ENCODE results near the gene TASP1. TPM values are rescaled to one million over a fixed set of nuclear protein-coding genes. Genes with fewer than 3 reads are reported as not detected.

TASP1 gene
- total and polyA plus RNA-seq, 10 of the 15 experiments (the other 5 are each of a cell fraction or from before 2014, with no cell fraction given): 7.4 to 17.8 (median 10.5) TPM

- TF ChIP-seq CEBPB (IDR thresholded peaks at IDR 0.05; ENCODE audit: borderline replicate concordance in 1 of 2, low read depth in 2 of 2, low read length in 2 of 2) (no peak), ZNF274 (IDR thresholded peaks at IDR 0.05; ENCODE audit: insufficient read depth, insufficient read length) (no peak), NKRF (conservative IDR thresholded peaks at IDR 0.05) (no peak), ZNF384 (IDR thresholded peaks at IDR 0.05; ENCODE audit: borderline replicate concordance, low read depth, low read length) (no peak), RCOR1 (conservative IDR thresholded peaks at IDR 0.05; ENCODE audit: low read depth, low read length) (no peak), BHLHE40 (IDR thresholded peaks at IDR 0.05; ENCODE audit: borderline replicate concordance in 1 of 2, low read depth in 2 of 2, low read length in 1 of 2) (no peak)
These were observed 188.8 kb downstream of the TASP1 start (continued) for GRCh38 chr20:13449868-13450434.

- no peaks in the 10 kb centered on the region for H3K9me3 ChIP-seq (replicated peaks; ENCODE audit: control insufficient read depth, insufficient read depth, low read length)
- H2AFZ ChIP-seq (ENCODE audit: control insufficient read depth, low read depth, low read length): no peak overlapping the region
- H3K27ac ChIP-seq (ENCODE audit: control insufficient read depth, insufficient read depth): no peak overlapping the region
- no peak overlapping the region for H3K9ac ChIP-seq (ENCODE audit: control insufficient read depth, insufficient read depth, low read length)
- H3K4me2 ChIP-seq (ENCODE audit: control insufficient read depth, insufficient read depth): no peak overlapping the region
- in situ Hi-C loops (cut with MboI): no loop called here
- ChIA-PET RAD21 (ENCODE audit: unreplicated experiment) (no interaction called here), CTCF (no interaction called here), SMC1A (ENCODE audit: uncharacterized antibody, unreplicated experiment) (interaction anchor here (1.1 kb wide), 1 partner anchor 14 kb away, joined by 3 read pairs; no protein-coding TSS in a partner anchor), POLR2A (interaction anchor here (0.5 kb wide), 1 partner anchor 340 kb away, joined by 4 read pairs; no protein-coding TSS in a partner anchor)
- H3K36me3 ChIP-seq (ENCODE audit: control insufficient read depth in 2 of 2, insufficient read depth in 2 of 2, low read length in 1 of 2): no peaks in the 10 kb centered on the region
- H3K4me3 ChIP-seq: no peak overlapping the region
- H3K27me3 ChIP-seq (replicated peaks in 1 of 2; ENCODE audit: control insufficient read depth in 2 of 2, insufficient read depth in 2 of 2, low read length in 1 of 2): no peaks in the 10 kb centered on the region
- H3K79me2 ChIP-seq (ENCODE audit: control insufficient read depth, insufficient read depth, low read length): no peaks in the 10 kb centered on the region
- FAIRE-seq (no peak), DNase-seq (ENCODE audit: low read depth, low spot score) (no peak), ATAC-seq (no peak)
- BruUV-seq (replicated peaks): no TSS peak
- H4K20me1 ChIP-seq (ENCODE audit: control insufficient read depth, insufficient read depth): no peaks in the 10 kb centered on the region
- intact Hi-C loops (cut with micrococcal nuclease; ENCODE audit: unreplicated experiment): loop anchor here (10.0 kb wide), 1 partner anchor 333 kb away; no protein-coding TSS in a partner anchor
- H3K4me1 ChIP-seq (ENCODE audit: control insufficient read depth, insufficient read depth, low read length): no peaks in the 10 kb centered on the region
- no peak for TF ChIP-seq PRDM15 (CRISPR knock-in tag; IDR thresholded peaks at IDR 0.05)
- TF ChIP-seq CHD2 (IDR thresholded peaks at IDR 0.05; ENCODE audit: borderline replicate concordance, low read depth, low read length): no peak
- TF ChIP-seq BACH1 (IDR thresholded peaks at IDR 0.05; ENCODE audit: borderline replicate concordance): no peak
- no peak for TF ChIP-seq KDM1A (IDR thresholded peaks at IDR 0.05; ENCODE audit: borderline replicate concordance)
- no peak for TF ChIP-seq ESRRA (IDR thresholded peaks at IDR 0.05; ENCODE audit: low read length)
- no peak for TF ChIP-seq ZBTB11 (CRISPR knock-in tag; IDR thresholded peaks at IDR 0.05)
These were observed 191.1 kb downstream of the TASP1 start for GRCh38 chr20:13447385-13448180.

Data from GM12878 (cell line).